Endothelial cell of umbilical vein (primary cell): ENCODE results near the gene FAM83F. TPM values are rescaled to one million over a fixed set of nuclear protein-coding genes. Genes with fewer than 3 reads are reported as not detected.

ENCODE experiments used
- BruUV-seq: library from RNA; stranded (reverse); fragments of 400-500 nt; replicated peaks from 2 replicates; lab custom pipeline; 2021; lab: Mats Ljungman, UMichigan
- CTCF ChIA-PET: fragments of 300-600, 350-600 bp; sonication (Branson Sonifier 250); formaldehyde crosslinking; loops from one replicate; lab custom pipeline; 2021; ENCODE audit warnings: antibody characterized with exemption, inconsistent platforms; lab: Charles Lee
- POLR2A ChIA-PET: fragments of 300-600, 350-600 bp; sonication (Branson Sonifier 250); formaldehyde crosslinking; loops from one replicate; lab custom pipeline; 2021; ENCODE audit warnings: antibody characterized with exemption, inconsistent platforms; lab: Charles Lee
- DNase-seq: peaks from one replicate; pipeline ENCODE4 v3.0.0-alpha.2; 2011; ENCODE audit warnings: low read depth, low spot score
- FAIRE-seq: peaks from 2 replicates; lab custom pipeline; 2011; peaks lifted over from hg19 to GRCh38; lab: Jason Lieb, UNC
- H2AFZ ChIP-seq: 2 replicates; pipeline ENCODE4 v1.6.0; 2012; ENCODE audit warnings: low read depth, low read length, control low read depth, inconsistent platforms
- H3K27ac ChIP-seq: 2 replicates; pipeline ENCODE4 v1.5.1; 2011; ENCODE audit warnings: low read depth, mild to moderate bottlenecking, control low read depth, low read length, moderate library complexity; ENCODE audit not compliant: insufficient read depth
- H3K27me3 ChIP-seq, 2 experiments: 2 replicates each; pipeline versions ENCODE4 v1.6.0 to v1.6.1; 2011; ENCODE audit warnings: low read length in 2 of 2, mixed read lengths in 1 of 2; ENCODE audit not compliant: control insufficient read depth in 2 of 2, insufficient read depth in 2 of 2
- H3K36me3 ChIP-seq, 2 experiments: 2 replicates in 1 of 2; 3 replicates in 1 of 2; pipeline ENCODE4 v1.5.1; 2011; ENCODE audit warnings: low read length in 2 of 2, mild to moderate bottlenecking in 1 of 2, moderate library complexity in 1 of 2; ENCODE audit not compliant: control insufficient read depth in 2 of 2, insufficient read depth in 2 of 2; ENCODE audit errors: extremely low read depth in 1 of 2
- H3K4me1 ChIP-seq: 3 replicates; pipeline ENCODE4 v1.5.1; 2011; ENCODE audit warnings: mild to moderate bottlenecking, low read length; ENCODE audit not compliant: control insufficient read depth, insufficient read depth; ENCODE audit errors: extremely low read depth
- H3K4me2 ChIP-seq: 2 replicates; pipeline ENCODE4 v1.6.1; 2011; ENCODE audit warnings: low read length, control low read depth, mixed read lengths; ENCODE audit not compliant: insufficient read depth
- H3K4me3 ChIP-seq, 3 experiments: fragments of 200-600 bp in 1 of 3; sonication (generic), shearing (Covaris generic) in 1 of 3; replicated peaks in 1 of 3; 2 replicates each; pipeline ENCODE4 v1.5.1; 2011 to 2016; ENCODE audit warnings: control low read depth in 3 of 3, low read length in 3 of 3, mild to moderate bottlenecking in 2 of 3, inconsistent platforms in 1 of 3, low read depth in 1 of 3, moderate library complexity in 1 of 3; ENCODE audit not compliant: insufficient read depth in 1 of 3
- H3K79me2 ChIP-seq: 2 replicates; pipeline ENCODE4 v1.6.0; 2012; ENCODE audit warnings: low read length, inconsistent platforms; ENCODE audit not compliant: control insufficient read depth, insufficient read depth
- H3K9ac ChIP-seq: replicated peaks from 2 replicates; pipeline ENCODE3; 2011; ENCODE audit warnings: low read length, control low read depth; ENCODE audit not compliant: insufficient read depth; ENCODE audit errors: extremely low read depth
- H3K9me1 ChIP-seq: replicated peaks from 3 replicates; pipeline ENCODE4 v1.6.0; 2011; ENCODE audit warnings: mild to moderate bottlenecking, low read length; ENCODE audit not compliant: control insufficient read depth, insufficient read depth; ENCODE audit errors: extremely low read depth
- H3K9me3 ChIP-seq: replicated peaks from 2 replicates; pipeline ENCODE4 v1.5.1; 2012; ENCODE audit warnings: low read length, inconsistent platforms; ENCODE audit not compliant: control insufficient read depth, insufficient read depth
- H4K20me1 ChIP-seq: replicated peaks from 2 replicates; pipeline ENCODE3; 2011; ENCODE audit warnings: mild to moderate bottlenecking, low read length; ENCODE audit not compliant: control insufficient read depth, insufficient read depth; ENCODE audit errors: extremely low read depth
- EZH2 ChIP-seq: IDR thresholded peaks from 2 replicates; pipeline ENCODE4 v1.6.1; 2012; ENCODE audit warnings: borderline replicate concordance, low read depth, mild to moderate bottlenecking, moderate library complexity, low read length, inconsistent platforms; ENCODE audit not compliant: severe bottlenecking
- FOS ChIP-seq: IDR thresholded peaks from 2 replicates; pipeline ENCODE4 v1.6.1; 2011; ENCODE audit warnings: mild to moderate bottlenecking, low read length, moderate library complexity, borderline replicate concordance; ENCODE audit not compliant: insufficient read depth
- GATA2 ChIP-seq: IDR thresholded peaks from 2 replicates; pipeline ENCODE4 v1.7.0; 2011; ENCODE audit warnings: low read depth, mild to moderate bottlenecking, moderate library complexity, mixed read lengths, low read length; ENCODE audit not compliant: insufficient read length, insufficient read depth
- JUN ChIP-seq: IDR thresholded peaks from 2 replicates; pipeline ENCODE4 v1.6.1; 2011; ENCODE audit warnings: borderline replicate concordance, low read depth; ENCODE audit not compliant: insufficient read length, insufficient read depth
- MYC ChIP-seq: IDR thresholded peaks from one replicate; pipeline ENCODE4 v1.6.1; 2011; ENCODE audit warnings: mild to moderate bottlenecking, low read depth, low read length
- POLR2A ChIP-seq: IDR thresholded peaks from 2 replicates; pipeline ENCODE4 v1.6.1; 2012; ENCODE audit warnings: low read depth, mild to moderate bottlenecking, control low read depth, low read length
- POLR2AphosphoS5 ChIP-seq: IDR thresholded peaks from 2 replicates; pipeline ENCODE4 v1.6.1; 2012; ENCODE audit warnings: low read depth, mild to moderate bottlenecking, control low read depth, low read length, moderate library complexity; ENCODE audit not compliant: insufficient read depth
- dilution Hi-C: fragments of 300-500 bp; cut with MboI; formaldehyde crosslinking; loops from one replicate; pipeline ENCODE4 v1.15.0; 2019; ENCODE audit warnings: low sequenced_read_pairs; ENCODE audit not compliant: extremely low pct_ligation_motif_present
- intact Hi-C: fragments of 100-400 bp; cut with micrococcal nuclease; formaldehyde crosslinking; loops from one replicate; pipeline ENCODE4 v1.10.0; 2022
- polyA plus RNA-seq, 4 experiments: library from polyadenylated mRNA; depleted of rRNA in 3 of 4; stranded (reverse) in 3 of 4; unstranded in 1 of 4; fragments of >200 nt; gene quantifications; 2 replicates each; pipeline versions ENCODE4 v1.2.1 to v1.2.3, GENCODE V29; 2011 to 2012; ENCODE audit warnings: missing spikeins in 1 of 4
- total RNA-seq: library from RNA; stranded (reverse); gene quantifications from 2 replicates; pipeline ENCODE4 v1.2.3, GENCODE V29; 2021
- TF ChIP-seq, protein P1 (sequence below): IDR thresholded peaks from 2 replicates; pipeline ENCODE4 v1.6.1; 2011; ENCODE audit not compliant: insufficient read depth, insufficient read length
- TF ChIP-seq, protein P2 (sequence below), 2 donors: IDR thresholded peaks; 1 replicate in 1 of 2; 2 replicates in 1 of 2; pipeline ENCODE4 v1.5.1; 2011; ENCODE audit warnings: low read length in 2 of 2, mild to moderate bottlenecking in 2 of 2, moderate library complexity in 2 of 2, control low read depth in 1 of 2, inconsistent platforms in 1 of 2, low read depth in 1 of 2; ENCODE audit not compliant: insufficient read depth in 1 of 2; ENCODE audit errors: extremely low read depth in 1 of 2

The FAM83F gene
- total and polyA plus RNA-seq, 2 donors (not counting 3 experiments of a cell fraction or from before 2014, with no cell fraction given), result not detected

DNA sequence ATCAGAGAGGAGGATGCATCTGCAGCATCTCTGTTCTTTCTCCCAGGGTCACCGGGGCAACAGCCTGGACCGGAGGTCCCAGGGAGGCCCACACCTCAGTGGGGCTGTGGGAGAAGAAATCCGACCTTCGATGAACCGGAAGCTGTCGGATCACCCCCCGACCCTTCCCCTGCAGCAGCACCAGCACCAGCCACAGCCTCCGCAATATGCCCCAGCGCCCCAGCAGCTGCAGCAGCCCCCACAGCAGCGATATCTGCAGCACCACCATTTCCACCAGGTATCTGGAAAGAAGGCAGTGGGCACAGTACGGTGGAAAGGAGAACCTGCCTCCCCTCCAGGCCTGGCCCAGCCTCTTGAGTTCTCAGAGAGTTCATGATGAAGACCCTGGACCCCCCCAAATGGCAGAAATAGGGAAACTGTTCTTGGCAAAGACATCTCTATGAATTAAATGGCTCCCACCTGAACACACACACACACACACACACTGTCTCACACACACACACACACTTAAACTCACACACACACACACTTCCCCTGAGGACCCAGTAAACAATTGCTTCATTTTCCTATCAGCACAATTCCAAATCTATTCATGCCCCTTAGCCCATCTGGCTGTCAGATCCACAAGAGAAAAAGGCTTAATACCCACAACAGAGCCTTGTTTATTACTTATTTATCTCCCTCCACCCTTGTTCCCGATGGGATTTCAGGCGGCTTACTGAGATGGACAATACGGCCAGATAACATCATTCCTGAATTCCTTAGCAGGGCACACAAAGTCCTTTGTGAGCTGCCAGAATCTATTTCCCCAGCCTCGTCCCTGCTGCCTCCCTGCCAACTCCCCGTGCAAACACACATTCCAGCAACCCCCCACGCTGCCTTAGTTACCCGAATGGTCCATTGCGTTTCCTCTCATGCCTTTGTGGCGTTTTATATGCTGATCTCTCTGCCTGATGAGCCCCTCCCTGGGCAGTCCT is 26.5 kb upstream of the FAM83F start:
- Histone ChIP-seq H3K36me3 (no peaks in the 10 kb centered on the region), H3K9me3 (no peaks in the 10 kb centered on the region), H3K27me3 (peaks cover 2 to 9% of the 10 kb centered on the region in 2 experiments), H4K20me1 (no peaks in the 10 kb centered on the region), H3K4me3 (no peak overlapping the region), H3K79me2 (no peaks in the 10 kb centered on the region), H3K9ac (no peak overlapping the region), H3K27ac (no peak overlapping the region), H3K9me1 (no peaks in the 10 kb centered on the region), H3K4me1 (no peaks in the 10 kb centered on the region), H2AFZ (no peak overlapping the region), H3K4me2 (no peak overlapping the region)
- BruUV-seq, result no TSS peak
- ChIA-PET POLR2A (no interaction called here), CTCF (interaction anchor here (1.2 kb wide), 1 partner anchor 433 kb away, joined by 3 read pairs; no protein-coding TSS in a partner anchor)
- TF ChIP-seq JUN (no peak), POLR2AphosphoS5 (no peak), POLR2A (no peak), FOS (no peak), EZH2 (no peak), GATA2 (no peak), MYC (no peak)
- TF ChIP-seq, protein P1, sequence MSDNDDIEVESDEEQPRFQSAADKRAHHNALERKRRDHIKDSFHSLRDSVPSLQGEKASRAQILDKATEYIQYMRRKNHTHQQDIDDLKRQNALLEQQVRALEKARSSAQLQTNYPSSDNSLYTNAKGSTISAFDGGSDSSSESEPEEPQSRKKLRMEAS, result no peak
- TF ChIP-seq, protein P2, sequence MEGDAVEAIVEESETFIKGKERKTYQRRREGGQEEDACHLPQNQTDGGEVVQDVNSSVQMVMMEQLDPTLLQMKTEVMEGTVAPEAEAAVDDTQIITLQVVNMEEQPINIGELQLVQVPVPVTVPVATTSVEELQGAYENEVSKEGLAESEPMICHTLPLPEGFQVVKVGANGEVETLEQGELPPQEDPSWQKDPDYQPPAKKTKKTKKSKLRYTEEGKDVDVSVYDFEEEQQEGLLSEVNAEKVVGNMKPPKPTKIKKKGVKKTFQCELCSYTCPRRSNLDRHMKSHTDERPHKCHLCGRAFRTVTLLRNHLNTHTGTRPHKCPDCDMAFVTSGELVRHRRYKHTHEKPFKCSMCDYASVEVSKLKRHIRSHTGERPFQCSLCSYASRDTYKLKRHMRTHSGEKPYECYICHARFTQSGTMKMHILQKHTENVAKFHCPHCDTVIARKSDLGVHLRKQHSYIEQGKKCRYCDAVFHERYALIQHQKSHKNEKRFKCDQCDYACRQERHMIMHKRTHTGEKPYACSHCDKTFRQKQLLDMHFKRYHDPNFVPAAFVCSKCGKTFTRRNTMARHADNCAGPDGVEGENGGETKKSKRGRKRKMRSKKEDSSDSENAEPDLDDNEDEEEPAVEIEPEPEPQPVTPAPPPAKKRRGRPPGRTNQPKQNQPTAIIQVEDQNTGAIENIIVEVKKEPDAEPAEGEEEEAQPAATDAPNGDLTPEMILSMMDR (IDR thresholded peaks at IDR 0.05; ENCODE audit: extremely low read depth in 1 of 2, insufficient read depth in 1 of 2, low read depth in 1 of 2, low read length in 2 of 2), result no peak
- FAIRE-seq, result no peak
- intact Hi-C loops (no loop called here), dilution Hi-C loops (no loop called here)
- no peak for DNase-seq
